K562 (cell line): Measurements from ENCODE around the gene WDR93. TPM values are rescaled to one million over a fixed set of nuclear protein-coding genes. Genes with fewer than 3 reads are reported as not detected.
A peak's percentile ranks its signal among the peaks of the same experiment; 100 is the strongest.

Experiments
- CHCHD3 ChIP-seq: fragments of 250-450 bp; sonication (Bioruptor Pico); IDR thresholded peaks from 2 replicates; pipeline ENCODE4 v2.1.2; 2022; ENCODE audit warnings: mild to moderate bottlenecking
- CREB1 ChIP-seq, 2 experiments: sonication (generic) in 1 of 2; formaldehyde crosslinking in 1 of 2; IDR thresholded peaks; 2 replicates each; pipeline versions ENCODE4 v1.6.1 to v1.8.0; 2012 to 2022; ENCODE audit warnings: inconsistent platforms in 1 of 2, mild to moderate bottlenecking in 1 of 2, missing genetic modification reagents in 1 of 2, moderate library complexity in 1 of 2
- DNMT1 ChIP-seq: fragments of 450-650 bp; IDR thresholded peaks from 2 replicates; pipeline ENCODE4 v1.6.1; 2016; ENCODE audit warnings: antibody characterized with exemption, mild to moderate bottlenecking
- GATA2 ChIP-seq: sonication (generic); formaldehyde crosslinking; IDR thresholded peaks from 2 replicates; pipeline ENCODE4 v1.4.0; 2020; ENCODE audit warnings: mild to moderate bottlenecking, missing genetic modification reagents
- KAT8 ChIP-seq: fragments of 450-650 bp; IDR thresholded peaks from 2 replicates; pipeline ENCODE4 v1.6.1; 2016; ENCODE audit warnings: low read depth, mild to moderate bottlenecking
- MAZ ChIP-seq, 2 experiments: fragments of 450-650 bp in 1 of 2; sonication (generic) in 1 of 2; formaldehyde crosslinking; IDR thresholded peaks in 1 of 2; conservative IDR thresholded peaks in 1 of 2; 2 replicates each; pipeline versions ENCODE4 v1.4.0 to v1.5.0; 2020; ENCODE audit warnings: mild to moderate bottlenecking in 1 of 2, missing genetic modification reagents in 1 of 2
- NUFIP1 ChIP-seq: fragments of 450-650 bp; IDR thresholded peaks from 2 replicates; pipeline ENCODE4 v1.6.1; 2018; ENCODE audit not compliant: partially characterized antibody
- SRSF7 ChIP-seq: fragments of 200-400 bp; formaldehyde crosslinking; optimal IDR thresholded peaks from 2 replicates; pipeline ENCODE3; 2017; ENCODE audit warnings: mild to moderate bottlenecking, low read depth, low read length
- STAG1 ChIP-seq: sonication (generic); formaldehyde crosslinking; IDR thresholded peaks from 2 replicates; pipeline ENCODE4 v1.5.0; 2020; ENCODE audit warnings: missing genetic modification reagents, borderline replicate concordance
- TCF15 ChIP-seq: fragments of 250-450 bp; sonication (Bioruptor Pico); IDR thresholded peaks from 2 replicates; pipeline ENCODE4 v1.8.0; 2022; ENCODE audit warnings: moderate library complexity, mild to moderate bottlenecking, inconsistent platforms
- TEAD4 ChIP-seq, 2 experiments: sonication (generic) in 1 of 2; formaldehyde crosslinking in 1 of 2; IDR thresholded peaks; 2 replicates each; pipeline versions ENCODE4 v1.6.1 to v1.8.0; 2012 to 2022; ENCODE audit warnings: borderline replicate concordance in 1 of 2, inconsistent platforms in 1 of 2, low read length in 1 of 2, mild to moderate bottlenecking in 1 of 2, missing genetic modification reagents in 1 of 2
- ZC3H11A ChIP-seq: IDR thresholded peaks from 2 replicates; pipeline ENCODE4 v1.6.1; 2012; ENCODE audit warnings: low read depth, low read length, improper control_type of control experiment
- polyA plus RNA-seq, 8 experiments: library from polyadenylated mRNA; depleted of rRNA in 4 of 8; stranded (reverse) in 5 of 8; unstranded in 3 of 8; fragments of >200 nt; fragmentation: Nextera tagmentation in 2 of 8; fragmentation: Illumina TruSeq in 1 of 8; extraction: Ambion mirVana in 2 of 8; extraction: Trizol in 1 of 8; gene quantifications; 2 replicates each; pipeline versions ENCODE4 v1.2.1 to v1.2.3, GENCODE V29; 2011 to 2014; ENCODE audit warnings: inconsistent platforms in 1 of 8, missing spikeins in 1 of 8
- total RNA-seq, 7 experiments: library from RNA; depleted of rRNA in 6 of 7; stranded (reverse); fragments of >200 nt in 6 of 7; fragmentation: Illumina TruSeq in 2 of 7; extraction: Trizol in 2 of 7; gene quantifications; 2 replicates each; pipeline versions ENCODE4 v1.2.1 to v1.2.3, GENCODE V29; 2011 to 2021; ENCODE audit warnings: low replicate concordance in 1 of 7
- TF ChIP-seq, protein P1 (sequence below): fragments of 450-650 bp; IDR thresholded peaks from 2 replicates; pipeline ENCODE4 v1.6.1; 2016; ENCODE audit warnings: mild to moderate bottlenecking, moderate library complexity
- TF ChIP-seq, protein P2 (sequence below): sonication (generic); formaldehyde crosslinking; IDR thresholded peaks from 2 replicates; pipeline ENCODE4 v1.5.0; 2020; ENCODE audit warnings: missing genetic modification reagents
- TF ChIP-seq, protein P3 (sequence below): fragments of 250-450 bp; sonication (Bioruptor Pico); IDR thresholded peaks from 2 replicates; pipeline ENCODE4 v1.8.0; 2021; ENCODE audit warnings: borderline replicate concordance, mild to moderate bottlenecking, moderate library complexity; ENCODE audit not compliant: poor library complexity, severe bottlenecking

WDR93 gene
- total and polyA plus RNA-seq, 9 of the 15 experiments (the other 6 are each of a cell fraction or from before 2014, with no cell fraction given) = not detected

DNA sequence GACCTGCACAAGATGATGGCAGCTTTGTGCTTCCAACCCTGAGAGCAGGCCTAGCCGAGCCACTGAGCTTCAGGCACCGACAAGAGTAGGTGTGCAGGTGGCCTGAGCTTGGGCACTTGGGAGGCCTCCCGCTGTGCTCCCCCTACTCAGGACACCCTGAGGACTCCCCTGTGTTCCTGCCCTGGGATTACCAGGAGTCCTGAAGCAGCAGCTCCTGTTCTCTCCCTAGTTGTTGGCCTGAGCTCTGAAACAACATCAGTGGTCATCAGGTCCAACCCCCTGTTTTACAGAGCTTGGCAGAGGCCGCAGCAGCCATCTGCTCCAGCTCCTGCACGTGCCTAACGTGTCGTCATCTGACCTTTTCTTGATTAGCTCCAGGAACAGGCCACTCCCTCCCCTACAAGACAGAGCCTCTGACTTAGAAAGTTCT, 77.5 kb downstream of the WDR93 start (continued):
- TF ChIP-seq, protein P1, sequence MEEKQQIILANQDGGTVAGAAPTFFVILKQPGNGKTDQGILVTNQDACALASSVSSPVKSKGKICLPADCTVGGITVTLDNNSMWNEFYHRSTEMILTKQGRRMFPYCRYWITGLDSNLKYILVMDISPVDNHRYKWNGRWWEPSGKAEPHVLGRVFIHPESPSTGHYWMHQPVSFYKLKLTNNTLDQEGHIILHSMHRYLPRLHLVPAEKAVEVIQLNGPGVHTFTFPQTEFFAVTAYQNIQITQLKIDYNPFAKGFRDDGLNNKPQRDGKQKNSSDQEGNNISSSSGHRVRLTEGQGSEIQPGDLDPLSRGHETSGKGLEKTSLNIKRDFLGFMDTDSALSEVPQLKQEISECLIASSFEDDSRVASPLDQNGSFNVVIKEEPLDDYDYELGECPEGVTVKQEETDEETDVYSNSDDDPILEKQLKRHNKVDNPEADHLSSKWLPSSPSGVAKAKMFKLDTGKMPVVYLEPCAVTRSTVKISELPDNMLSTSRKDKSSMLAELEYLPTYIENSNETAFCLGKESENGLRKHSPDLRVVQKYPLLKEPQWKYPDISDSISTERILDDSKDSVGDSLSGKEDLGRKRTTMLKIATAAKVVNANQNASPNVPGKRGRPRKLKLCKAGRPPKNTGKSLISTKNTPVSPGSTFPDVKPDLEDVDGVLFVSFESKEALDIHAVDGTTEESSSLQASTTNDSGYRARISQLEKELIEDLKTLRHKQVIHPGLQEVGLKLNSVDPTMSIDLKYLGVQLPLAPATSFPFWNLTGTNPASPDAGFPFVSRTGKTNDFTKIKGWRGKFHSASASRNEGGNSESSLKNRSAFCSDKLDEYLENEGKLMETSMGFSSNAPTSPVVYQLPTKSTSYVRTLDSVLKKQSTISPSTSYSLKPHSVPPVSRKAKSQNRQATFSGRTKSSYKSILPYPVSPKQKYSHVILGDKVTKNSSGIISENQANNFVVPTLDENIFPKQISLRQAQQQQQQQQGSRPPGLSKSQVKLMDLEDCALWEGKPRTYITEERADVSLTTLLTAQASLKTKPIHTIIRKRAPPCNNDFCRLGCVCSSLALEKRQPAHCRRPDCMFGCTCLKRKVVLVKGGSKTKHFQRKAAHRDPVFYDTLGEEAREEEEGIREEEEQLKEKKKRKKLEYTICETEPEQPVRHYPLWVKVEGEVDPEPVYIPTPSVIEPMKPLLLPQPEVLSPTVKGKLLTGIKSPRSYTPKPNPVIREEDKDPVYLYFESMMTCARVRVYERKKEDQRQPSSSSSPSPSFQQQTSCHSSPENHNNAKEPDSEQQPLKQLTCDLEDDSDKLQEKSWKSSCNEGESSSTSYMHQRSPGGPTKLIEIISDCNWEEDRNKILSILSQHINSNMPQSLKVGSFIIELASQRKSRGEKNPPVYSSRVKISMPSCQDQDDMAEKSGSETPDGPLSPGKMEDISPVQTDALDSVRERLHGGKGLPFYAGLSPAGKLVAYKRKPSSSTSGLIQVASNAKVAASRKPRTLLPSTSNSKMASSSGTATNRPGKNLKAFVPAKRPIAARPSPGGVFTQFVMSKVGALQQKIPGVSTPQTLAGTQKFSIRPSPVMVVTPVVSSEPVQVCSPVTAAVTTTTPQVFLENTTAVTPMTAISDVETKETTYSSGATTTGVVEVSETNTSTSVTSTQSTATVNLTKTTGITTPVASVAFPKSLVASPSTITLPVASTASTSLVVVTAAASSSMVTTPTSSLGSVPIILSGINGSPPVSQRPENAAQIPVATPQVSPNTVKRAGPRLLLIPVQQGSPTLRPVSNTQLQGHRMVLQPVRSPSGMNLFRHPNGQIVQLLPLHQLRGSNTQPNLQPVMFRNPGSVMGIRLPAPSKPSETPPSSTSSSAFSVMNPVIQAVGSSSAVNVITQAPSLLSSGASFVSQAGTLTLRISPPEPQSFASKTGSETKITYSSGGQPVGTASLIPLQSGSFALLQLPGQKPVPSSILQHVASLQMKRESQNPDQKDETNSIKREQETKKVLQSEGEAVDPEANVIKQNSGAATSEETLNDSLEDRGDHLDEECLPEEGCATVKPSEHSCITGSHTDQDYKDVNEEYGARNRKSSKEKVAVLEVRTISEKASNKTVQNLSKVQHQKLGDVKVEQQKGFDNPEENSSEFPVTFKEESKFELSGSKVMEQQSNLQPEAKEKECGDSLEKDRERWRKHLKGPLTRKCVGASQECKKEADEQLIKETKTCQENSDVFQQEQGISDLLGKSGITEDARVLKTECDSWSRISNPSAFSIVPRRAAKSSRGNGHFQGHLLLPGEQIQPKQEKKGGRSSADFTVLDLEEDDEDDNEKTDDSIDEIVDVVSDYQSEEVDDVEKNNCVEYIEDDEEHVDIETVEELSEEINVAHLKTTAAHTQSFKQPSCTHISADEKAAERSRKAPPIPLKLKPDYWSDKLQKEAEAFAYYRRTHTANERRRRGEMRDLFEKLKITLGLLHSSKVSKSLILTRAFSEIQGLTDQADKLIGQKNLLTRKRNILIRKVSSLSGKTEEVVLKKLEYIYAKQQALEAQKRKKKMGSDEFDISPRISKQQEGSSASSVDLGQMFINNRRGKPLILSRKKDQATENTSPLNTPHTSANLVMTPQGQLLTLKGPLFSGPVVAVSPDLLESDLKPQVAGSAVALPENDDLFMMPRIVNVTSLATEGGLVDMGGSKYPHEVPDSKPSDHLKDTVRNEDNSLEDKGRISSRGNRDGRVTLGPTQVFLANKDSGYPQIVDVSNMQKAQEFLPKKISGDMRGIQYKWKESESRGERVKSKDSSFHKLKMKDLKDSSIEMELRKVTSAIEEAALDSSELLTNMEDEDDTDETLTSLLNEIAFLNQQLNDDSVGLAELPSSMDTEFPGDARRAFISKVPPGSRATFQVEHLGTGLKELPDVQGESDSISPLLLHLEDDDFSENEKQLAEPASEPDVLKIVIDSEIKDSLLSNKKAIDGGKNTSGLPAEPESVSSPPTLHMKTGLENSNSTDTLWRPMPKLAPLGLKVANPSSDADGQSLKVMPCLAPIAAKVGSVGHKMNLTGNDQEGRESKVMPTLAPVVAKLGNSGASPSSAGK = peak; percentile 56
- no peak for TF ChIP-seq NUFIP1
- no peak for TF ChIP-seq ZC3H11A
- no peak for TF ChIP-seq CREB1 (IDR thresholded peaks at IDR 0.05)
- TF ChIP-seq CREB1 (CRISPR knock-in tag; IDR thresholded peaks at IDR 0.05) = 0 out of 2 replicates have a peak, but pooled peaks have one; percentile 28
- no peak for TF ChIP-seq GATA2 (CRISPR knock-in tag)
- no peak for TF ChIP-seq DNMT1
- TF ChIP-seq, protein P2, sequence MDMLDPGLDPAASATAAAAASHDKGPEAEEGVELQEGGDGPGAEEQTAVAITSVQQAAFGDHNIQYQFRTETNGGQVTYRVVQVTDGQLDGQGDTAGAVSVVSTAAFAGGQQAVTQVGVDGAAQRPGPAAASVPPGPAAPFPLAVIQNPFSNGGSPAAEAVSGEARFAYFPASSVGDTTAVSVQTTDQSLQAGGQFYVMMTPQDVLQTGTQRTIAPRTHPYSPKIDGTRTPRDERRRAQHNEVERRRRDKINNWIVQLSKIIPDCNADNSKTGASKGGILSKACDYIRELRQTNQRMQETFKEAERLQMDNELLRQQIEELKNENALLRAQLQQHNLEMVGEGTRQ (CRISPR knock-in tag) = no peak; the same call in 1 of the 2 replicates
- no peak for TF ChIP-seq MAZ (CRISPR knock-in tag; conservative IDR thresholded peaks at IDR 0.05 in 1 of 2, IDR thresholded peaks at IDR 0.05 in 1 of 2)
- TF ChIP-seq TCF15 (CRISPR knock-in tag) = no peak
- TF ChIP-seq CHCHD3 = no peak
- TF ChIP-seq TEAD4 (IDR thresholded peaks at IDR 0.05; ENCODE audit: low read length) = no peak
- TF ChIP-seq TEAD4 (CRISPR knock-in tag; IDR thresholded peaks at IDR 0.05; ENCODE audit: borderline replicate concordance) = no peak
- TF ChIP-seq, protein P3, sequence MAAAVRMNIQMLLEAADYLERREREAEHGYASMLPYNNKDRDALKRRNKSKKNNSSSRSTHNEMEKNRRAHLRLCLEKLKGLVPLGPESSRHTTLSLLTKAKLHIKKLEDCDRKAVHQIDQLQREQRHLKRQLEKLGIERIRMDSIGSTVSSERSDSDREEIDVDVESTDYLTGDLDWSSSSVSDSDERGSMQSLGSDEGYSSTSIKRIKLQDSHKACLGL (CRISPR knock-in tag) = no peak
- TF ChIP-seq SRSF7 = no peak
- no peak for TF ChIP-seq KAT8
- no peak for TF ChIP-seq STAG1
